WTC11 (cell line): ENCODE data around the gene CLDN19. TPM values are rescaled to one million over a fixed set of nuclear protein-coding genes. Genes with fewer than 3 reads are reported as not detected.

Source experiments
- ATAC-seq: fragments of 200-7000 bp; cut with Tn5 transposase; 2 replicates; pipeline ENCODE4 v1.10.0; 2021; ENCODE audit warnings: mild to moderate bottlenecking, moderate library complexity
- CTCF ChIA-PET: fragments of 300-600 bp; sonication (Branson Sonifier 250); formaldehyde crosslinking; loops from one replicate; lab custom pipeline; 2021; ENCODE audit warnings: antibody characterized with exemption; lab: Charles Lee
- POLR2A ChIA-PET: fragments of 350-600 bp; sonication (Branson Sonifier 250); formaldehyde crosslinking; loops from one replicate; lab custom pipeline; 2021; ENCODE audit warnings: antibody characterized with exemption; lab: Charles Lee
- DNase-seq: peaks from one replicate; pipeline ENCODE4 v3.0.0; 2021; ENCODE audit warnings: low spot score
- H3K27ac Mint-ChIP-seq: 2 replicates; pipeline ENCODE4 v1.8.0; 2021; ENCODE audit warnings: mixed read lengths
- H3K27me3 Mint-ChIP-seq: 2 replicates; pipeline ENCODE4 v1.8.0; 2021; ENCODE audit warnings: low read depth, mild to moderate bottlenecking, moderate library complexity, mixed read lengths
- H3K36me3 Mint-ChIP-seq: 2 replicates; pipeline ENCODE4 v1.8.0; 2021; ENCODE audit warnings: mixed read lengths
- H3K4me1 Mint-ChIP-seq: 2 replicates; pipeline ENCODE4 v1.8.0; 2022; ENCODE audit warnings: mixed read lengths
- H3K4me3 Mint-ChIP-seq: 2 replicates; pipeline ENCODE4 v1.8.0; 2021; ENCODE audit warnings: mild to moderate bottlenecking, moderate library complexity, mixed read lengths
- H3K9me3 Mint-ChIP-seq: 2 replicates; pipeline ENCODE4 v1.8.0; 2021; ENCODE audit warnings: mixed read lengths
- AFF4 ChIP-seq: sonication (generic); formaldehyde crosslinking; IDR thresholded peaks from 2 replicates; pipeline ENCODE4 v1.8.1; 2023; ENCODE audit warnings: mild to moderate bottlenecking, missing genetic modification reagents, borderline replicate concordance
- FOXJ3 ChIP-seq: sonication (generic); formaldehyde crosslinking; IDR thresholded peaks from 2 replicates; pipeline ENCODE4 v1.9.0; 2021; ENCODE audit warnings: missing genetic modification reagents, mild to moderate bottlenecking, borderline replicate concordance
- HMGXB4 ChIP-seq: sonication (generic); formaldehyde crosslinking; IDR thresholded peaks from 2 replicates; pipeline ENCODE4 v1.8.1; 2023; ENCODE audit warnings: mild to moderate bottlenecking, moderate library complexity, missing genetic modification reagents
- MLX ChIP-seq: sonication (generic); formaldehyde crosslinking; IDR thresholded peaks from 2 replicates; pipeline ENCODE4 v1.8.1; 2023; ENCODE audit warnings: mild to moderate bottlenecking, missing genetic modification reagents, moderate library complexity
- NFATC4 ChIP-seq: fragments of 250-450 bp; sonication (Bioruptor Pico); IDR thresholded peaks from 2 replicates; pipeline ENCODE4 v1.9.0; 2021; ENCODE audit warnings: mild to moderate bottlenecking
- NR1H2 ChIP-seq: sonication (generic); formaldehyde crosslinking; IDR thresholded peaks from 2 replicates; pipeline ENCODE4 v1.9.0; 2021; ENCODE audit warnings: mild to moderate bottlenecking, moderate library complexity, missing genetic modification reagents
- NR2C2 ChIP-seq: sonication (generic); formaldehyde crosslinking; IDR thresholded peaks from 2 replicates; pipeline ENCODE4 v1.8.0; 2022; ENCODE audit warnings: mild to moderate bottlenecking, missing genetic modification reagents
- TCF7 ChIP-seq: sonication (generic); formaldehyde crosslinking; IDR thresholded peaks from 2 replicates; pipeline ENCODE4 v1.8.0; 2022; ENCODE audit warnings: mild to moderate bottlenecking, low read depth, missing genetic modification reagents, moderate library complexity
- ZNF281 ChIP-seq: sonication (generic); formaldehyde crosslinking; IDR thresholded peaks from 2 replicates; pipeline ENCODE4 v1.8.0; 2023; ENCODE audit warnings: mild to moderate bottlenecking, missing genetic modification reagents
- ZNF512 ChIP-seq: sonication (generic); formaldehyde crosslinking; IDR thresholded peaks from 2 replicates; pipeline ENCODE4 v1.8.1; 2022; ENCODE audit warnings: missing genetic modification reagents, borderline replicate concordance
- total RNA-seq: library from RNA; stranded (reverse); gene quantifications from 3 replicates; pipeline ENCODE4 v1.2.3, GENCODE V29; 2021

The CLDN19 gene
- total RNA-seq, 1 experiment from 2014 or later = 8.1 TPM

- TF ChIP-seq MLX (CRISPR knock-in tag) (no peak), HMGXB4 (CRISPR knock-in tag) (no peak), ZNF281 (no peak), TCF7 (CRISPR knock-in tag) (no peak), NFATC4 (CRISPR knock-in tag) (no peak), NR2C2 (no peak), AFF4 (CRISPR knock-in tag) (no peak)
Observed at GRCh38 chr1:42753070-42753469, 13.0 kb upstream of the CLDN19 start (continued).

GRCh38 chr1:42752284-42752683 is 12.2 kb upstream of the CLDN19 start:
- ChIA-PET CTCF (interaction anchor here (1.2 kb wide), 1 partner anchor 11 kb away, joined by 4 read pairs; no protein-coding TSS in a partner anchor), POLR2A (no interaction called here)
- Mint-ChIP-seq H3K36me3 (peaks cover 75% of the 10 kb centered on the region), H3K27me3 (no peaks in the 10 kb centered on the region), H3K27ac (no peak overlapping the region), H3K9me3 (peaks cover 23% of the 10 kb centered on the region), H3K4me1 (peaks cover 2% of the 10 kb centered on the region), H3K4me3 (no peak overlapping the region)
- DNase-seq (no peak), ATAC-seq (no peak)
- no peak for TF ChIP-seq NR1H2 (CRISPR knock-in tag)
- no peak for TF ChIP-seq ZNF512 (CRISPR knock-in tag)
- TF ChIP-seq ZNF281 = no peak
- TF ChIP-seq FOXJ3 (CRISPR knock-in tag) = no peak
